GM23338 (cell line): Measurements from ENCODE around the gene TMEM132A.

Source experiments
- CREB1 ChIP-seq: fragments of 250-450 bp; sonication (Bioruptor Pico); IDR thresholded peaks from 2 replicates; pipeline ENCODE4 v1.5.0; 2020; ENCODE audit warnings: low read depth, mild to moderate bottlenecking, moderate library complexity
- EZH2 ChIP-seq: fragments of 200-600 bp; sonication (generic); IDR thresholded peaks from one replicate; pipeline ENCODE4 v1.8.0; 2017; ENCODE audit warnings: antibody characterized with exemption, mild to moderate bottlenecking, low read depth; ENCODE audit not compliant: unreplicated experiment
- EZH2phosphoT487 ChIP-seq: fragments of 200-600 bp; sonication (generic); IDR thresholded peaks from one replicate; pipeline ENCODE4 v1.8.1; 2018; ENCODE audit warnings: antibody characterized with exemption; ENCODE audit not compliant: unreplicated experiment
- JUNB ChIP-seq: IDR thresholded peaks from one replicate; pipeline ENCODE4 v1.6.1; 2016; ENCODE audit warnings: antibody characterized with exemption; ENCODE audit not compliant: unreplicated experiment
- NANOG ChIP-seq: IDR thresholded peaks from 2 replicates; pipeline ENCODE4 v1.6.1; 2016; ENCODE audit warnings: antibody characterized with exemption, borderline replicate concordance
- POLR2AphosphoS5 ChIP-seq: IDR thresholded peaks from 2 replicates; pipeline ENCODE4 v1.6.1; 2016; ENCODE audit warnings: antibody characterized with exemption, low read depth
- STAT1 ChIP-seq: IDR thresholded peaks from one replicate; pipeline ENCODE4 v1.6.1; 2016; ENCODE audit warnings: antibody characterized with exemption; ENCODE audit not compliant: unreplicated experiment
- ZNF114 ChIP-seq: fragments of 250-450 bp; sonication (Bioruptor Pico); IDR thresholded peaks from 2 replicates; pipeline ENCODE4 v1.5.0; 2020; ENCODE audit warnings: mild to moderate bottlenecking, moderate library complexity
- ZNF331 ChIP-seq: fragments of 250-450 bp; sonication (Bioruptor Pico); IDR thresholded peaks from 2 replicates; pipeline ENCODE4 v1.5.0; 2020; ENCODE audit warnings: low read depth, mild to moderate bottlenecking, moderate library complexity
- TF ChIP-seq, protein P1 (sequence below), 2 experiments: fragments of 200-600 bp in 1 of 2; sonication (generic) in 1 of 2; conservative IDR thresholded peaks; 2 replicates each; pipeline versions ENCODE4 v1.5.1 to v1.6.1; 2016 to 2017; ENCODE audit warnings: antibody characterized with exemption in 2 of 2, low read depth in 2 of 2, mild to moderate bottlenecking in 2 of 2, moderate library complexity in 1 of 2
- TF ChIP-seq, protein P2 (sequence below): IDR thresholded peaks from one replicate; pipeline ENCODE4 v1.6.1; 2018; ENCODE audit warnings: antibody characterized with exemption; ENCODE audit not compliant: unreplicated experiment
- TF ChIP-seq, protein P3 (sequence below): fragments of 250-450 bp; sonication (Bioruptor Pico); IDR thresholded peaks from 2 replicates; pipeline ENCODE4 v1.5.0; 2020; ENCODE audit warnings: mild to moderate bottlenecking, moderate library complexity
- TF ChIP-seq, protein P4 (sequence below): IDR thresholded peaks from 2 replicates; pipeline ENCODE4 v1.6.1; 2016; ENCODE audit warnings: antibody characterized with exemption

DNA sequence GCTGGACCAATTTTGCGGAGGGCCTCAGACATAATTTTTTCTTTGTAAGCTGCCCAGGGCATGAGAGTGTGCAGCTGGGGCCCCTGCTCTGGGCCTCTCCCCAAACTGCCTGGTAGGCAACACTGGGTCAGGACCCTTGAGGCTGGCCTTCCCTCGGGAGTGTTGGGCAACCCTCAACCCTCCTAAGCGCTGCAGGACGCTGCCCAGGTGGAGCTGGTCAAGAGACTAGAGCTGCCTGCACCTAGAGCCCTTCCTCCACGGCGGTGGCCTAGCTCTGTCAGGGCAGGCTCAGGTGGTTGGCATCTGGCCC is 505 bp upstream of the TMEM132A start:
- TF ChIP-seq, protein P1, sequence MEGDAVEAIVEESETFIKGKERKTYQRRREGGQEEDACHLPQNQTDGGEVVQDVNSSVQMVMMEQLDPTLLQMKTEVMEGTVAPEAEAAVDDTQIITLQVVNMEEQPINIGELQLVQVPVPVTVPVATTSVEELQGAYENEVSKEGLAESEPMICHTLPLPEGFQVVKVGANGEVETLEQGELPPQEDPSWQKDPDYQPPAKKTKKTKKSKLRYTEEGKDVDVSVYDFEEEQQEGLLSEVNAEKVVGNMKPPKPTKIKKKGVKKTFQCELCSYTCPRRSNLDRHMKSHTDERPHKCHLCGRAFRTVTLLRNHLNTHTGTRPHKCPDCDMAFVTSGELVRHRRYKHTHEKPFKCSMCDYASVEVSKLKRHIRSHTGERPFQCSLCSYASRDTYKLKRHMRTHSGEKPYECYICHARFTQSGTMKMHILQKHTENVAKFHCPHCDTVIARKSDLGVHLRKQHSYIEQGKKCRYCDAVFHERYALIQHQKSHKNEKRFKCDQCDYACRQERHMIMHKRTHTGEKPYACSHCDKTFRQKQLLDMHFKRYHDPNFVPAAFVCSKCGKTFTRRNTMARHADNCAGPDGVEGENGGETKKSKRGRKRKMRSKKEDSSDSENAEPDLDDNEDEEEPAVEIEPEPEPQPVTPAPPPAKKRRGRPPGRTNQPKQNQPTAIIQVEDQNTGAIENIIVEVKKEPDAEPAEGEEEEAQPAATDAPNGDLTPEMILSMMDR (conservative IDR thresholded peaks at IDR 0.05; ENCODE audit: low read depth in 2 of 2) = no peak
- no peak for TF ChIP-seq EZH2phosphoT487
- no peak for TF ChIP-seq POLR2AphosphoS5
- no peak for TF ChIP-seq EZH2
- TF ChIP-seq JUNB = no peak
- TF ChIP-seq, protein P2, sequence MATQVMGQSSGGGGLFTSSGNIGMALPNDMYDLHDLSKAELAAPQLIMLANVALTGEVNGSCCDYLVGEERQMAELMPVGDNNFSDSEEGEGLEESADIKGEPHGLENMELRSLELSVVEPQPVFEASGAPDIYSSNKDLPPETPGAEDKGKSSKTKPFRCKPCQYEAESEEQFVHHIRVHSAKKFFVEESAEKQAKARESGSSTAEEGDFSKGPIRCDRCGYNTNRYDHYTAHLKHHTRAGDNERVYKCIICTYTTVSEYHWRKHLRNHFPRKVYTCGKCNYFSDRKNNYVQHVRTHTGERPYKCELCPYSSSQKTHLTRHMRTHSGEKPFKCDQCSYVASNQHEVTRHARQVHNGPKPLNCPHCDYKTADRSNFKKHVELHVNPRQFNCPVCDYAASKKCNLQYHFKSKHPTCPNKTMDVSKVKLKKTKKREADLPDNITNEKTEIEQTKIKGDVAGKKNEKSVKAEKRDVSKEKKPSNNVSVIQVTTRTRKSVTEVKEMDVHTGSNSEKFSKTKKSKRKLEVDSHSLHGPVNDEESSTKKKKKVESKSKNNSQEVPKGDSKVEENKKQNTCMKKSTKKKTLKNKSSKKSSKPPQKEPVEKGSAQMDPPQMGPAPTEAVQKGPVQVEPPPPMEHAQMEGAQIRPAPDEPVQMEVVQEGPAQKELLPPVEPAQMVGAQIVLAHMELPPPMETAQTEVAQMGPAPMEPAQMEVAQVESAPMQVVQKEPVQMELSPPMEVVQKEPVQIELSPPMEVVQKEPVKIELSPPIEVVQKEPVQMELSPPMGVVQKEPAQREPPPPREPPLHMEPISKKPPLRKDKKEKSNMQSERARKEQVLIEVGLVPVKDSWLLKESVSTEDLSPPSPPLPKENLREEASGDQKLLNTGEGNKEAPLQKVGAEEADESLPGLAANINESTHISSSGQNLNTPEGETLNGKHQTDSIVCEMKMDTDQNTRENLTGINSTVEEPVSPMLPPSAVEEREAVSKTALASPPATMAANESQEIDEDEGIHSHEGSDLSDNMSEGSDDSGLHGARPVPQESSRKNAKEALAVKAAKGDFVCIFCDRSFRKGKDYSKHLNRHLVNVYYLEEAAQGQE = no peak
- TF ChIP-seq ZNF114 (CRISPR knock-in tag) = no peak
- TF ChIP-seq CREB1 (CRISPR knock-in tag) = no peak
- no peak for TF ChIP-seq NANOG
- TF ChIP-seq STAT1 = no peak
- TF ChIP-seq, protein P3, sequence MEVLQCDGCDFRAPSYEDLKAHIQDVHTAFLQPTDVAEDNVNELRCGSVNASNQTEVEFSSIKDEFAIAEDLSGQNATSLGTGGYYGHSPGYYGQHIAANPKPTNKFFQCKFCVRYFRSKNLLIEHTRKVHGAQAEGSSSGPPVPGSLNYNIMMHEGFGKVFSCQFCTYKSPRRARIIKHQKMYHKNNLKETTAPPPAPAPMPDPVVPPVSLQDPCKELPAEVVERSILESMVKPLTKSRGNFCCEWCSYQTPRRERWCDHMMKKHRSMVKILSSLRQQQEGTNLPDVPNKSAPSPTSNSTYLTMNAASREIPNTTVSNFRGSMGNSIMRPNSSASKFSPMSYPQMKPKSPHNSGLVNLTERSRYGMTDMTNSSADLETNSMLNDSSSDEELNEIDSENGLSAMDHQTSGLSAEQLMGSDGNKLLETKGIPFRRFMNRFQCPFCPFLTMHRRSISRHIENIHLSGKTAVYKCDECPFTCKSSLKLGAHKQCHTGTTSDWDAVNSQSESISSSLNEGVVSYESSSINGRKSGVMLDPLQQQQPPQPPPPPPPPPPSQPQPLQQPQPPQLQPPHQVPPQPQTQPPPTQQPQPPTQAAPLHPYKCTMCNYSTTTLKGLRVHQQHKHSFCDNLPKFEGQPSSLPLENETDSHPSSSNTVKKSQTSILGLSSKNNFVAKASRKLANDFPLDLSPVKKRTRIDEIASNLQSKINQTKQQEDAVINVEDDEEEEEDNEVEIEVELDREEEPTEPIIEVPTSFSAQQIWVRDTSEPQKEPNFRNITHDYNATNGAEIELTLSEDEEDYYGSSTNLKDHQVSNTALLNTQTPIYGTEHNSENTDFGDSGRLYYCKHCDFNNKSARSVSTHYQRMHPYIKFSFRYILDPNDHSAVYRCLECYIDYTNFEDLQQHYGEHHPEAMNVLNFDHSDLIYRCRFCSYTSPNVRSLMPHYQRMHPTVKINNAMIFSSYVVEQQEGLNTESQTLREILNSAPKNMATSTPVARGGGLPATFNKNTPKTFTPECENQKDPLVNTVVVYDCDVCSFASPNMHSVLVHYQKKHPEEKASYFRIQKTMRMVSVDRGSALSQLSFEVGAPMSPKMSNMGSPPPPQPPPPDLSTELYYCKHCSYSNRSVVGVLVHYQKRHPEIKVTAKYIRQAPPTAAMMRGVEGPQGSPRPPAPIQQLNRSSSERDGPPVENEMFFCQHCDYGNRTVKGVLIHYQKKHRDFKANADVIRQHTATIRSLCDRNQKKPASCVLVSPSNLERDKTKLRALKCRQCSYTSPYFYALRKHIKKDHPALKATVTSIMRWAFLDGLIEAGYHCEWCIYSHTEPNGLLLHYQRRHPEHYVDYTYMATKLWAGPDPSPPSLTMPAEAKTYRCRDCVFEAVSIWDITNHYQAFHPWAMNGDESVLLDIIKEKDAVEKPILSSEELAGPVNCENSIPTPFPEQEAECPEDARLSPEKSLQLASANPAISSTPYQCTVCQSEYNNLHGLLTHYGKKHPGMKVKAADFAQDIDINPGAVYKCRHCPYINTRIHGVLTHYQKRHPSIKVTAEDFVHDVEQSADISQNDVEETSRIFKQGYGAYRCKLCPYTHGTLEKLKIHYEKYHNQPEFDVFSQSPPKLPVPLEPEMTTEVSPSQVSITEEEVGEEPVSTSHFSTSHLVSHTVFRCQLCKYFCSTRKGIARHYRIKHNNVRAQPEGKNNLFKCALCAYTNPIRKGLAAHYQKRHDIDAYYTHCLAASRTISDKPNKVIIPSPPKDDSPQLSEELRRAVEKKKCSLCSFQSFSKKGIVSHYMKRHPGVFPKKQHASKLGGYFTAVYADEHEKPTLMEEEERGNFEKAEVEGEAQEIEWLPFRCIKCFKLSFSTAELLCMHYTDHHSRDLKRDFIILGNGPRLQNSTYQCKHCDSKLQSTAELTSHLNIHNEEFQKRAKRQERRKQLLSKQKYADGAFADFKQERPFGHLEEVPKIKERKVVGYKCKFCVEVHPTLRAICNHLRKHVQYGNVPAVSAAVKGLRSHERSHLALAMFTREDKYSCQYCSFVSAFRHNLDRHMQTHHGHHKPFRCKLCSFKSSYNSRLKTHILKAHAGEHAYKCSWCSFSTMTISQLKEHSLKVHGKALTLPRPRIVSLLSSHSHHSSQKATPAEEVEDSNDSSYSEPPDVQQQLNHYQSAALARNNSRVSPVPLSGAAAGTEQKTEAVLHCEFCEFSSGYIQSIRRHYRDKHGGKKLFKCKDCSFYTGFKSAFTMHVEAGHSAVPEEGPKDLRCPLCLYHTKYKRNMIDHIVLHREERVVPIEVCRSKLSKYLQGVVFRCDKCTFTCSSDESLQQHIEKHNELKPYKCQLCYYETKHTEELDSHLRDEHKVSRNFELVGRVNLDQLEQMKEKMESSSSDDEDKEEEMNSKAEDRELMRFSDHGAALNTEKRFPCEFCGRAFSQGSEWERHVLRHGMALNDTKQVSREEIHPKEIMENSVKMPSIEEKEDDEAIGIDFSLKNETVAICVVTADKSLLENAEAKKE (CRISPR knock-in tag) = no peak
- TF ChIP-seq, protein P4, sequence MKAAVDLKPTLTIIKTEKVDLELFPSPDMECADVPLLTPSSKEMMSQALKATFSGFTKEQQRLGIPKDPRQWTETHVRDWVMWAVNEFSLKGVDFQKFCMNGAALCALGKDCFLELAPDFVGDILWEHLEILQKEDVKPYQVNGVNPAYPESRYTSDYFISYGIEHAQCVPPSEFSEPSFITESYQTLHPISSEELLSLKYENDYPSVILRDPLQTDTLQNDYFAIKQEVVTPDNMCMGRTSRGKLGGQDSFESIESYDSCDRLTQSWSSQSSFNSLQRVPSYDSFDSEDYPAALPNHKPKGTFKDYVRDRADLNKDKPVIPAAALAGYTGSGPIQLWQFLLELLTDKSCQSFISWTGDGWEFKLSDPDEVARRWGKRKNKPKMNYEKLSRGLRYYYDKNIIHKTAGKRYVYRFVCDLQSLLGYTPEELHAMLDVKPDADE = no peak
- no peak for TF ChIP-seq ZNF331 (CRISPR knock-in tag)
